ENCODE data around the gene RPL18.

GRCh38 chr19:48578891-48579290, 40.1 kb downstream of the RPL18 start:
- no peak for TF ChIP-seq CTCF (IDR thresholded peaks at IDR 0.05; ENCODE audit: insufficient read depth, low read length)
- TF ChIP-seq POLR2AphosphoS5 (IDR thresholded peaks at IDR 0.05; ENCODE audit: low read depth): no peak
- no peak for TF ChIP-seq SPI1 (IDR thresholded peaks at IDR 0.05; ENCODE audit: borderline replicate concordance, low read depth)
